Endothelial cell of umbilical vein (primary cell): ENCODE data around the gene RNLS. TPM values are rescaled to one million over a fixed set of nuclear protein-coding genes. Genes with fewer than 3 reads are reported as not detected.

Experiments used
- BruUV-seq: library from RNA; stranded (reverse); fragments of 400-500 nt; replicated peaks from 2 replicates; lab custom pipeline; 2021; lab: Mats Ljungman, UMichigan
- CTCF ChIA-PET: fragments of 300-600, 350-600 bp; sonication (Branson Sonifier 250); formaldehyde crosslinking; loops from one replicate; lab custom pipeline; 2021; ENCODE audit warnings: antibody characterized with exemption, inconsistent platforms; lab: Charles Lee
- POLR2A ChIA-PET: fragments of 300-600, 350-600 bp; sonication (Branson Sonifier 250); formaldehyde crosslinking; loops from one replicate; lab custom pipeline; 2021; ENCODE audit warnings: antibody characterized with exemption, inconsistent platforms; lab: Charles Lee
- DNase-seq: peaks from one replicate; pipeline ENCODE4 v3.0.0-alpha.2; 2011; ENCODE audit warnings: low read depth, low spot score
- FAIRE-seq: peaks from 2 replicates; lab custom pipeline; 2011; peaks lifted over from hg19 to GRCh38; lab: Jason Lieb, UNC
- H2AFZ ChIP-seq: 2 replicates; pipeline ENCODE4 v1.6.0; 2012; ENCODE audit warnings: low read depth, low read length, control low read depth, inconsistent platforms
- H3K27ac ChIP-seq: 2 replicates; pipeline ENCODE4 v1.5.1; 2011; ENCODE audit warnings: low read depth, mild to moderate bottlenecking, control low read depth, low read length, moderate library complexity; ENCODE audit not compliant: insufficient read depth
- H3K27me3 ChIP-seq, 2 experiments: 2 replicates each; pipeline versions ENCODE4 v1.6.0 to v1.6.1; 2011; ENCODE audit warnings: low read length in 2 of 2, mixed read lengths in 1 of 2; ENCODE audit not compliant: control insufficient read depth in 2 of 2, insufficient read depth in 2 of 2
- H3K36me3 ChIP-seq, 2 experiments: 2 replicates in 1 of 2; 3 replicates in 1 of 2; pipeline ENCODE4 v1.5.1; 2011; ENCODE audit warnings: low read length in 2 of 2, mild to moderate bottlenecking in 1 of 2, moderate library complexity in 1 of 2; ENCODE audit not compliant: control insufficient read depth in 2 of 2, insufficient read depth in 2 of 2; ENCODE audit errors: extremely low read depth in 1 of 2
- H3K4me1 ChIP-seq: 3 replicates; pipeline ENCODE4 v1.5.1; 2011; ENCODE audit warnings: mild to moderate bottlenecking, low read length; ENCODE audit not compliant: control insufficient read depth, insufficient read depth; ENCODE audit errors: extremely low read depth
- H3K4me2 ChIP-seq: 2 replicates; pipeline ENCODE4 v1.6.1; 2011; ENCODE audit warnings: low read length, control low read depth, mixed read lengths; ENCODE audit not compliant: insufficient read depth
- H3K4me3 ChIP-seq, 3 experiments: fragments of 200-600 bp in 1 of 3; sonication (generic), shearing (Covaris generic) in 1 of 3; replicated peaks in 1 of 3; 2 replicates each; pipeline ENCODE4 v1.5.1; 2011 to 2016; ENCODE audit warnings: control low read depth in 3 of 3, low read length in 3 of 3, mild to moderate bottlenecking in 2 of 3, inconsistent platforms in 1 of 3, low read depth in 1 of 3, moderate library complexity in 1 of 3; ENCODE audit not compliant: insufficient read depth in 1 of 3
- H3K79me2 ChIP-seq: 2 replicates; pipeline ENCODE4 v1.6.0; 2012; ENCODE audit warnings: low read length, inconsistent platforms; ENCODE audit not compliant: control insufficient read depth, insufficient read depth
- H3K9ac ChIP-seq: replicated peaks from 2 replicates; pipeline ENCODE3; 2011; ENCODE audit warnings: low read length, control low read depth; ENCODE audit not compliant: insufficient read depth; ENCODE audit errors: extremely low read depth
- H3K9me1 ChIP-seq: replicated peaks from 3 replicates; pipeline ENCODE4 v1.6.0; 2011; ENCODE audit warnings: mild to moderate bottlenecking, low read length; ENCODE audit not compliant: control insufficient read depth, insufficient read depth; ENCODE audit errors: extremely low read depth
- H3K9me3 ChIP-seq: replicated peaks from 2 replicates; pipeline ENCODE4 v1.5.1; 2012; ENCODE audit warnings: low read length, inconsistent platforms; ENCODE audit not compliant: control insufficient read depth, insufficient read depth
- H4K20me1 ChIP-seq: replicated peaks from 2 replicates; pipeline ENCODE3; 2011; ENCODE audit warnings: mild to moderate bottlenecking, low read length; ENCODE audit not compliant: control insufficient read depth, insufficient read depth; ENCODE audit errors: extremely low read depth
- CTCF ChIP-seq, 2 donors: IDR thresholded peaks; 1 replicate in 1 of 2; 2 replicates in 1 of 2; pipeline ENCODE4 v1.5.1; 2011; ENCODE audit warnings: low read length in 2 of 2, mild to moderate bottlenecking in 2 of 2, moderate library complexity in 2 of 2, control low read depth in 1 of 2, inconsistent platforms in 1 of 2, low read depth in 1 of 2; ENCODE audit not compliant: insufficient read depth in 1 of 2; ENCODE audit errors: extremely low read depth in 1 of 2
- EZH2 ChIP-seq: IDR thresholded peaks from 2 replicates; pipeline ENCODE4 v1.6.1; 2012; ENCODE audit warnings: borderline replicate concordance, low read depth, mild to moderate bottlenecking, moderate library complexity, low read length, inconsistent platforms; ENCODE audit not compliant: severe bottlenecking
- FOS ChIP-seq: IDR thresholded peaks from 2 replicates; pipeline ENCODE4 v1.6.1; 2011; ENCODE audit warnings: mild to moderate bottlenecking, low read length, moderate library complexity, borderline replicate concordance; ENCODE audit not compliant: insufficient read depth
- GATA2 ChIP-seq: IDR thresholded peaks from 2 replicates; pipeline ENCODE4 v1.7.0; 2011; ENCODE audit warnings: low read depth, mild to moderate bottlenecking, moderate library complexity, mixed read lengths, low read length; ENCODE audit not compliant: insufficient read length, insufficient read depth
- JUN ChIP-seq: IDR thresholded peaks from 2 replicates; pipeline ENCODE4 v1.6.1; 2011; ENCODE audit warnings: borderline replicate concordance, low read depth; ENCODE audit not compliant: insufficient read length, insufficient read depth
- MAX ChIP-seq: IDR thresholded peaks from 2 replicates; pipeline ENCODE4 v1.6.1; 2011; ENCODE audit not compliant: insufficient read depth, insufficient read length
- MYC ChIP-seq: IDR thresholded peaks from one replicate; pipeline ENCODE4 v1.6.1; 2011; ENCODE audit warnings: mild to moderate bottlenecking, low read depth, low read length
- POLR2A ChIP-seq: IDR thresholded peaks from 2 replicates; pipeline ENCODE4 v1.6.1; 2012; ENCODE audit warnings: low read depth, mild to moderate bottlenecking, control low read depth, low read length
- POLR2AphosphoS5 ChIP-seq: IDR thresholded peaks from 2 replicates; pipeline ENCODE4 v1.6.1; 2012; ENCODE audit warnings: low read depth, mild to moderate bottlenecking, control low read depth, low read length, moderate library complexity; ENCODE audit not compliant: insufficient read depth
- dilution Hi-C: fragments of 300-500 bp; cut with MboI; formaldehyde crosslinking; loops from one replicate; pipeline ENCODE4 v1.15.0; 2019; ENCODE audit warnings: low sequenced_read_pairs; ENCODE audit not compliant: extremely low pct_ligation_motif_present
- intact Hi-C: fragments of 100-400 bp; cut with micrococcal nuclease; formaldehyde crosslinking; loops from one replicate; pipeline ENCODE4 v1.10.0; 2022
- polyA plus RNA-seq, 4 experiments: library from polyadenylated mRNA; depleted of rRNA in 3 of 4; stranded (reverse) in 3 of 4; unstranded in 1 of 4; fragments of >200 nt; gene quantifications; 2 replicates each; pipeline versions ENCODE4 v1.2.1 to v1.2.3, GENCODE V29; 2011 to 2012; ENCODE audit warnings: missing spikeins in 1 of 4
- total RNA-seq: library from RNA; stranded (reverse); gene quantifications from 2 replicates; pipeline ENCODE4 v1.2.3, GENCODE V29; 2021

Gene RNLS
- total and polyA plus RNA-seq, 2 donors (not counting 3 experiments of a cell fraction or from before 2014, with no cell fraction given): 2.5 to 4.6 TPM

GRCh38 chr10:88499569-88500470 is 83.3 kb downstream of the RNLS start:
- CTCF ChIA-PET: interaction anchor here (0.6 to 1.8 kb wide), 3 partner anchors 9 to 65 kb away, joined by 4 to 8 read pairs (median 5); no protein-coding TSS in a partner anchor

GRCh38 chr10:88497913-88498312 is 85.2 kb downstream of the RNLS start:
- dilution Hi-C loops (no loop called here), intact Hi-C loops (no loop called here)
- Histone ChIP-seq H3K4me3 (no peak overlapping the region), H3K27me3 (no peaks in the 10 kb centered on the region), H3K4me2 (no peak overlapping the region), H2AFZ (no peak overlapping the region), H3K9ac (no peak overlapping the region), H3K9me1 (no peaks in the 10 kb centered on the region), H4K20me1 (no peaks in the 10 kb centered on the region), H3K9me3 (no peaks in the 10 kb centered on the region), H3K79me2 (no peaks in the 10 kb centered on the region), H3K27ac (no peak overlapping the region), H3K36me3 (no peaks in the 10 kb centered on the region), H3K4me1 (peaks cover 4% of the 10 kb centered on the region)
- FAIRE-seq (no peak), DNase-seq (no peak)
- no TSS peak for BruUV-seq
- TF ChIP-seq POLR2A: no peak
- TF ChIP-seq CTCF (IDR thresholded peaks at IDR 0.05; ENCODE audit: extremely low read depth in 1 of 2, insufficient read depth in 1 of 2, low read depth in 1 of 2, low read length in 2 of 2): no peak
- no peak for TF ChIP-seq JUN
- no peak for TF ChIP-seq MAX
- TF ChIP-seq POLR2AphosphoS5: no peak
- no peak for TF ChIP-seq MYC
- TF ChIP-seq GATA2: no peak
- TF ChIP-seq EZH2: no peak
- TF ChIP-seq FOS: no peak
- POLR2A ChIA-PET: no interaction called here
- CTCF ChIA-PET: interaction anchor here (0.7 kb wide), 1 partner anchor 29 kb away, joined by 3 read pairs; no protein-coding TSS in a partner anchor

More at GRCh38 chr10:88499569-88500470, 83.3 kb downstream of the RNLS start:
- FAIRE-seq (no peak), DNase-seq (peak; percentile 3)
- no peaks in the 10 kb centered on the region for H3K79me2 ChIP-seq
- H3K27ac ChIP-seq: no peak overlapping the region
- no peak overlapping the region for H2AFZ ChIP-seq
- POLR2A ChIA-PET: no interaction called here
- H3K4me2 ChIP-seq: no peak overlapping the region
- H3K9me3 ChIP-seq: no peaks in the 10 kb centered on the region
- H3K36me3 ChIP-seq: no peaks in the 10 kb centered on the region
- TF ChIP-seq FOS: peak; percentile 16
- no peak for TF ChIP-seq POLR2AphosphoS5
- TF ChIP-seq JUN: no peak
- peaks cover 4% of the 10 kb centered on the region for H3K4me1 ChIP-seq
- intact Hi-C loops: no loop called here
- no peaks in the 10 kb centered on the region for H4K20me1 ChIP-seq
- dilution Hi-C loops: no loop called here
- no peak overlapping the region for H3K4me3 ChIP-seq
- H3K9me1 ChIP-seq: no peaks in the 10 kb centered on the region
- BruUV-seq: no TSS peak
- H3K9ac ChIP-seq: no peak overlapping the region
- no peaks in the 10 kb centered on the region for H3K27me3 ChIP-seq
